ENCODE data around the gene SRSF2. TPM values are rescaled to one million over a fixed set of nuclear protein-coding genes. Genes with fewer than 3 reads are reported as not detected.
"Not testable (repeated sequence)": the region's sequence is repeated elsewhere in the genome, so short reads cannot be mapped to it uniquely, and the experiment has no call there.

Gene SRSF2
- total RNA-seq, 6 experiments from 2014 or later, result 179 to 220 (median 215) TPM

DNA sequence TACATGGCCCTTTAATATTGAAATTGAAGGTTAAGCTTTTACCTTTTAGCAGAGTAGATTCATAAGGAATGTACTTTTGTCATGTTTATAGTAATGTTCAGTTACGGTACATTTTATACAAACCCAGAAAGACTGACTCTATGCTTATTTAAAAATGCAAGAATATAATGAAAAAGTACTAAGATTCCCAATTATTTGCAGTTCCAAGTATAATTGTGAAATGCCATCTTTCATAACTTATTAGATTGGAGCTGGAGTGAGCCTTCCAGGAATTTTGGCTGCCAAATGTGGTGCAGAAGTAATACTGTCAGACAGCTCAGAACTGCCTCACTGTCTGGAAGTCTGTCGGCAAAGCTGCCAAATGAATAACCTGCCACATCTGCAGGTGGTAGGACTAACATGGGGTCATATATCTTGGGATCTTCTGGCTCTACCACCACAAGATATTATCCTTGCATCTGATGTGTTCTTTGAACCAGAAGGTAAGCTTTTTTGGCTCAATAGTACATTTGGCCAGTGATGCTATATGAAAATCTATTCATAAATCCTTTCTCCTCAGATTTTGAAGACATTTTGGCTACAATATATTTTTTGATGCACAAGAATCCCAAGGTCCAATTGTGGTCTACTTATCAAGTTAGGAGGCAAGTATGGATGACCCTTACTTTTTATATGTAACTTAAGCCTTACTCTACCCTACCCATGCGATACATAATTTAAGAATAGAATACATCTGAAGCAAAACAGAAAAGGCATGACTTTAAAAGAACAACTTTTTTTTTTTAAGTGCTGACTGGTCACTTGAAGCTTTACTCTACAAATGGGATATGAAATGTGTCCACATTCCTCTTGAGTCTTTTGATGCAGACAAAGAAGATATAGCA, 4.2 kb downstream of the SRSF2 start:
- Mint-ChIP-seq H3K27ac (peak overlapping the region; percentile 96), H3K27me3 (ENCODE audit: insufficient read depth) (peaks cover 15% of the 10 kb centered on the region), H3K4me1 (ENCODE audit: low read depth) (peaks cover 41% of the 10 kb centered on the region), H3K4me3 (peak overlapping the region; percentile 99), H3K36me3 (ENCODE audit: low read depth) (peaks cover 40% of the 10 kb centered on the region), H3K9me3 (no peaks in the 10 kb centered on the region)
- TF ChIP-seq CTCF (IDR thresholded peaks at IDR 0.05), result no peak
- DNase-seq, result no peak

DNA sequence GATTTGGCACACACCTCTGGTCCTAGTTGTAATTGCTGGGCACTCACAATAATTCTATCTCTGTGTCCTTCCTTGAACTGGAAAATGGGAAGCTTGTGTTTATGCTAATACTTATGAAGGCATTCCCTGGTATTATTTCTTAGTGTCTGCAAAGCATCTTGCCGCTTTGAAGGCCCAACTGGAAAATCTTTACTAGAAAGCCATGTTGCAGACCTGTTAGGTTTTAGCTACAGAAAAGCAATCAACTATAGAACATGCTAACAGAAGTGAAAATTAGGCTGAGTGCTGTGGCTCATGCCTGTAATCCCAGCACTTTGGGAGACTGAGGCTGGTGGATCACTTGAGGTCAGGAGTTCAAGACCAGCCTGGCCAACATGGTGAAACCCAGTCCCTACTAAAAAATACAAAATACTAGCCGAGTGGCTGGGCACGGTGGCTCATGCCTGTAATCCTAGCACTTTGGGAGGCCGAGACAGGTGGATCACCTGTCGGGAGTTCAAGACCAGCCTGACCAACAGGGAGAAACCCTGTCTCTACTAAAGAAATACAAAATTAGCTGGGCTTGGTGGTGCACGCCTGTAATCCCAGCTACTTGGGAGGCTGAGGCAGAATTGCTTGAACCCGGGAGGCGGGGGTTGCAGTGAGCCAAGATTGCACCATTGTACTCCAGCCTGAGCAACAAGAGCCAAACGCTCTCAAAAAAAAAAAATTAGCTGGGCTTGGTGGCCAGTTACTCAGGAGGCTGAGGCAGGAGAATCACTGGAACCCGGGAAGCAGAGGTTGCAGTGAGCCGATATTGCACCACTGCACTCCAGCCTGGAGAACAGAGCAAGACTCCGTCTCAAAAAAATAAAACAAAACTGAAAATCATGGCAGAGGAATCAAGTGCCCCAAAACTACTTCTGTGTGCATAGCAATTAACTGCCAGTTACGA, 5.1 kb downstream of the SRSF2 start:
- H3K4me3 Mint-ChIP-seq, DNase-seq, H3K27ac Mint-ChIP-seq, H3K9me3 Mint-ChIP-seq: not testable (repeated sequence)
- Mint-ChIP-seq H3K27me3 (ENCODE audit: insufficient read depth) (peaks cover 13% of the 10 kb centered on the region), H3K36me3 (ENCODE audit: low read depth) (peaks cover 46% of the 10 kb centered on the region), H3K4me1 (ENCODE audit: low read depth) (peaks cover 48% of the 10 kb centered on the region)

DNA sequence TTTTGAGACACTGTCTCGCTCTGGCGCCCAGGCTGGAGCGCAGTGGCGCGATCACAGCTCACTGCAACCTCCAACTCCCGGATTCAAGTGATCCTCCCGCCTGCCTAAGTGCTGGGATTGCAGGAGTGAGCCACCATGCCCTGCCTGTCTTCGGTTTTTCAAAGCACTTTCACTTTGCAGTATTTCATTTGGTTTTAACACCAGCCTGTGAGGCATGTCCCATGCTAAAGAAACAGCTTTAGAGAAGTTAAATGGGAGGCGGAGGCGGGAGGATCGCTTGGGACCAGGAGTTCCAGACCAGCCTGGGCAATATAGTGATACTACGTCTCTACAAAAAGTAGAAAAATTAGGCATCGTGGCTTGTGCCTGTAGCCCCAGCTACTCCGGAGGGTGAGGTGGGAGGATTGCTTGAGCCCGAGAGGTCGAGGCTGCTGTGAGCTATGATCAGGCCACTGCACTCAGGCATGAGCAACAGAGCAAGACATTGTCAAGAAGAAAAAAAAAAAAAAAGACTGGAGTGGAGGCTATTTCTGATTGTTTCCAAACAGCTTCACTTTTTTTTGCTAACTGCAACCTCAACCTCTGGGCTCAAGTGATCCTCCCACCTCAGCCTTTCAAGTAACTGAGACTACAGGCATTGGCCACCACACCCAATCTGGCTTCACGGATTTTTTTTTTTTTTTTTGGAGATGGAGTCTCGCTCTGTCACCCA, 9.2 kb downstream of the SRSF2 start:
- Mint-ChIP-seq H3K27me3 (ENCODE audit: insufficient read depth) (peaks cover 3% of the 10 kb centered on the region; the same call in 1 of the 2 replicates), H3K4me3 (peak overlapping the region; percentile 95), H3K9me3 (no peaks in the 10 kb centered on the region), H3K4me1 (ENCODE audit: low read depth) (peaks cover 34% of the 10 kb centered on the region), H3K36me3 (ENCODE audit: low read depth) (peaks cover 27% of the 10 kb centered on the region), H3K27ac (peak overlapping the region; percentile 96)
- DNase-seq, result peak; percentile 34
- no peak for TF ChIP-seq CTCF (IDR thresholded peaks at IDR 0.05)

DNA sequence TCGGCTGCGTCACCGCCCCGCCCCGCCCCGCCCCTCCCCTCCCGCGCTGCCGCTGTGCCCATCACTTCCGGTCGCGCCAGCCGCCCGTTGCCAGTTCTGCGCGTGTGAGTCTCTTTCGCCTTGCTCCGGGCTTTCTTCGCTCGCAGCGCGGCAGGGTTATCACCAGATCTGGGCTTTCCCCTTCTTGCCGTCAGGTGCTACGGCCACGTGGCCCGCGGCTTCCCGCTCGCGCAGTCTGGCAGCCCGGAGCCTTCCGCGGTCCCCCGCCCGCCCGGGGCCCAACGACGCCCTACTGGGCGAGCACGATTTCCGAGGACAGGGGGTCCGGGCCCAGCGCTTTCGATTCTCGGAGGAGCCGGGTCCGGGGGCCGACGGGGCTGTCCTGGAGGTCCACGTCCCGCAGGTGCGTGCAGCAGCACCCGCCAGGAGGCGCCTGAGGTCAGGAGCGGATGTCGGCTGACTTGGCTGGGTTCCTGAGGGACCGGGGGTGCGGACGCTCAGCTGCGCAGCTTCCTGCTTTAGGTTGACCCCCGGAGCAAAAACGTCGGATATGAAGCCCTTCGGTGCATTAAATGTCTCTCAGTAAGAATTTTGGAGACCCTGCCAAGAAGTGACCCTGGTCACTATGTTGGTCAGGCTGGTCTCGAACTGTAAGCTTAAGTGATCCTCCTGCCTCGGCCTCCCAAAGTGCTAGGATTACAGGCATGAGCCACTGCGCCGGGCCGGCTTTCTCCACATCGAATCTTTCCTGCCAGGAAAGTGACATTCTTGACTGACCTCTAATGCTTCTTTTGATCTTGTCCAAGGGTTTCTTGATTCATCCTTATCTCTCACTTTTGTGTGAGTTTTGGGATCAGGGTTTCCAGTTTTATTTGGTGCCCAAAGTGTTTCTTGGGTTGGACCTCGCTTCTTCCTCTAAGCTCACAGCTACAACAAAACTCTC, 10.1 kb downstream of the SRSF2 start, which contains the start of gene METTL23:
TSS of gene METTL23 (plus strand) at position 64 of the 943 bp plus-strand sequence. CDS start 2,872 bp downstream, outside the sequence.
- peaks cover 29% of the 10 kb centered on the region for H3K4me1 Mint-ChIP-seq (ENCODE audit: low read depth)
- peak; percentile 57 for DNase-seq
- peak within 1 kb of the TSS; percentile 96 for H3K27ac Mint-ChIP-seq
- no peaks in the 10 kb centered on the region for H3K9me3 Mint-ChIP-seq
- peaks cover 3% of the 10 kb centered on the region; the same call in 1 of the 2 replicates for H3K27me3 Mint-ChIP-seq (ENCODE audit: insufficient read depth)
- peak within 1 kb of the TSS; percentile 95 for H3K4me3 Mint-ChIP-seq
- peak; percentile 85 for TF ChIP-seq CTCF (IDR thresholded peaks at IDR 0.05)
- H3K36me3 Mint-ChIP-seq (ENCODE audit: low read depth), result peaks cover 30% of the 10 kb centered on the region

- Mint-ChIP-seq H3K9me3 (no peaks in the 10 kb centered on the region), H3K36me3 (ENCODE audit: low read depth) (peaks cover 37% of the 10 kb centered on the region), H3K27me3 (ENCODE audit: insufficient read depth) (peaks cover 3% of the 10 kb centered on the region; the same call in 1 of the 2 replicates), H3K4me3 (peak within 1 kb of the TSS; percentile 95), H3K27ac (peak within 1 kb of the TSS; percentile 96), H3K4me1 (ENCODE audit: low read depth) (peaks cover 36% of the 10 kb centered on the region)
- TF ChIP-seq CTCF (IDR thresholded peaks at IDR 0.05), result no peak
- peak; percentile 96 for DNase-seq
These were observed 10.8 kb downstream of the SRSF2 start, which contains the start of gene JMJD6 for GRCh38 chr17:76726231-76726775. JMJD6 (minus strand) TSS chr17:76726606; CDS start chr17:76726475, 131 bp downstream.

All from HFFc6 (cell line).